ENCODE results near the gene TIAM2.

- TF ChIP-seq POLR2A (IDR thresholded peaks at IDR 0.05): no peak
- TF ChIP-seq CTCF (IDR thresholded peaks at IDR 0.05): no peak
These were observed 105.0 kb downstream of the TIAM2 start for GRCh38 chr6:155100087-155100486.

Measured in uterus (tissue), 2 donors.